ENCODE data around the gene SEMA7A.

DNA sequence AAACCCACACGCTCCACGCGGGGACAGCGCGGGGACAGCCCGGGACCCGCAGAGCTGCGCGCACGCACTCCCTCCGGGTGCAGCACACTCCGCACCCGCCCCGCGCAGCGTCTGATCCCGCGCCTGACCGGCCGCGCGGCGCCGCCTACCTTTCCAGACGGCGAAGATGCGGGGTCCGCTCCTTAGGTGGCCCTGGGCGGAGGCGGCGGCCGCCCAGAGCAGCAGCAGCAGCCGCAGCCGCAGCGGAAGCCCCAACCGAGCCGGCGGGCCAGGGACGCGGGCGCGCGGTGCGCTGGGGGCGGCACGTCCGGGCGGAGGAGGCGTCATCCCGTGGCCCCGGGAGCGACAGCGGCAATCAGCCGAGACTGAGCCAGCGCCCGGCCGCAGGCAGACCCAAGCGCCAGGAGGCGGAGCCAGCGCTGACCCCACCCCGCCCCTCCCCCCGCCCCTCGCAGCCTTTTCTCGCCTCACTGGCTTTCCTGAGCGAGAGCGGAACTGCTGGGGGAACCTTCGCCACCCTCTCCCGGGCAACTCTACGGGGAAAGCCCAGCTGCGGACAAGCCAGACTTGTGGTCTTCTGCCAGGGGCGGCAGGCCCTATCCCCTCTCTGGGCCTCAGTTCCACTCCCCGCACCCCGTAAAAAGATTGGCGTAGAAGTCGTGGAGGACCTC lies at the start of gene SEMA7A:
- TF ChIP-seq, protein P1, sequence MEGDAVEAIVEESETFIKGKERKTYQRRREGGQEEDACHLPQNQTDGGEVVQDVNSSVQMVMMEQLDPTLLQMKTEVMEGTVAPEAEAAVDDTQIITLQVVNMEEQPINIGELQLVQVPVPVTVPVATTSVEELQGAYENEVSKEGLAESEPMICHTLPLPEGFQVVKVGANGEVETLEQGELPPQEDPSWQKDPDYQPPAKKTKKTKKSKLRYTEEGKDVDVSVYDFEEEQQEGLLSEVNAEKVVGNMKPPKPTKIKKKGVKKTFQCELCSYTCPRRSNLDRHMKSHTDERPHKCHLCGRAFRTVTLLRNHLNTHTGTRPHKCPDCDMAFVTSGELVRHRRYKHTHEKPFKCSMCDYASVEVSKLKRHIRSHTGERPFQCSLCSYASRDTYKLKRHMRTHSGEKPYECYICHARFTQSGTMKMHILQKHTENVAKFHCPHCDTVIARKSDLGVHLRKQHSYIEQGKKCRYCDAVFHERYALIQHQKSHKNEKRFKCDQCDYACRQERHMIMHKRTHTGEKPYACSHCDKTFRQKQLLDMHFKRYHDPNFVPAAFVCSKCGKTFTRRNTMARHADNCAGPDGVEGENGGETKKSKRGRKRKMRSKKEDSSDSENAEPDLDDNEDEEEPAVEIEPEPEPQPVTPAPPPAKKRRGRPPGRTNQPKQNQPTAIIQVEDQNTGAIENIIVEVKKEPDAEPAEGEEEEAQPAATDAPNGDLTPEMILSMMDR (IDR thresholded peaks at IDR 0.05), result peak in 1 of 4 experiments; percentile 7
- TF ChIP-seq POLR2A (IDR thresholded peaks at IDR 0.05), result peak; percentile 69 to 75

All from uterus (tissue), 2 donors.